ENCODE results near the gene MAST4. TPM values are rescaled to one million over a fixed set of nuclear protein-coding genes. Genes with fewer than 3 reads are reported as not detected.

The MAST4 gene
- total RNA-seq, 4 donors from 2014 or later = 8.2 to 203 (median 35.5) TPM

DNA sequence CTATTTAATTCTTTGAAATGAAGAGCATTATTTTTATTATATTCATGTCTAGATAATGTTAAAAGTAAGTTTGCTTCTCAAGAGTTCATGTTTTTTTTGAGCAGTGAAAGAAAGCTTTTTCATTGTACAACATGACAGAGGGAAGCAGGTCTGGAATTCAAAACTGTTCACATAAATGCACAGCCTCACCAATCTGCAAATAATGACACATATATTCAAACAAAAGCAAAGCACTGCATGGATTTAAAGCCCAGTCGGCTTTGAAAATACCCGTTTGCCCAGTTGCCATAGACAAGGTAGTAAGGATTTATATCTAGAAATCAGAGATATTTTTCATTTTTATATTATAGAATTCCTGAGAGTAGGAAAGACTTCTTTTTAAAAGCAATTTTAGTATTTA, 398.6 kb downstream of the MAST4 start:
- no peaks in the 10 kb centered on the region for H3K36me3 ChIP-seq

DNA sequence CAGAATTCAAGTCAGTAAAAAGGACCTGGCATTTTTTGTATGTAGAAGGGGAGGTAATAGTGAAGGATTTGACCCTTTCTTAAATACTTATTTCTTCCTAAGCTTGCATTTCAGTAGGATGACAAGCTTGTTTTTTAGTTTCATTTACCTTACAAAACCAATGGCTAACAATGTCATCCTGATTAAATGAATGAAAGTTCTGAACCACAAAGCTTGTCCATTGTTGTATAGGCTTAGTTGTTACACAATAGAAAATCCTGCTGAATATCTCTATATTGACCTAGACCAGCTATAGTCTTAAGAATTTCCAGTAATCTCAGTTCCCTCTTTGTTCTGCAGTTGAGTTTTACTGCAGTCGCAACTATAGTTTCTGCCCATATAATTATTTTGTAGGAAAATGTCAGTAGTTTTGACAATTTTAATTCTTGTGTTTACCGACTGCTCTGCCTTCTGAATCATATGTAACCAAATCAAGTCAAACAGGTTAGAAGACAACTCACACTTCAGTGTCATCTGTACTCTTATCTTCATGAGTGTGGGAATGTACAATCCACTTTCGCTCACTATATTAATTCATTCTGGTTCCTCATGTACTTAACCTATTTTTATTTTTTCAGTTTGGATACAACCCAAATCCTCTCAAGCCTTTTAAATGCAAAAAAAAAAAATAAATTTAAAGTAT, 404.7 kb downstream of the MAST4 start:
- H3K4me3 ChIP-seq = no peak overlapping the region
- H3K36me3 ChIP-seq = no peaks in the 10 kb centered on the region
- TF ChIP-seq, protein P1, sequence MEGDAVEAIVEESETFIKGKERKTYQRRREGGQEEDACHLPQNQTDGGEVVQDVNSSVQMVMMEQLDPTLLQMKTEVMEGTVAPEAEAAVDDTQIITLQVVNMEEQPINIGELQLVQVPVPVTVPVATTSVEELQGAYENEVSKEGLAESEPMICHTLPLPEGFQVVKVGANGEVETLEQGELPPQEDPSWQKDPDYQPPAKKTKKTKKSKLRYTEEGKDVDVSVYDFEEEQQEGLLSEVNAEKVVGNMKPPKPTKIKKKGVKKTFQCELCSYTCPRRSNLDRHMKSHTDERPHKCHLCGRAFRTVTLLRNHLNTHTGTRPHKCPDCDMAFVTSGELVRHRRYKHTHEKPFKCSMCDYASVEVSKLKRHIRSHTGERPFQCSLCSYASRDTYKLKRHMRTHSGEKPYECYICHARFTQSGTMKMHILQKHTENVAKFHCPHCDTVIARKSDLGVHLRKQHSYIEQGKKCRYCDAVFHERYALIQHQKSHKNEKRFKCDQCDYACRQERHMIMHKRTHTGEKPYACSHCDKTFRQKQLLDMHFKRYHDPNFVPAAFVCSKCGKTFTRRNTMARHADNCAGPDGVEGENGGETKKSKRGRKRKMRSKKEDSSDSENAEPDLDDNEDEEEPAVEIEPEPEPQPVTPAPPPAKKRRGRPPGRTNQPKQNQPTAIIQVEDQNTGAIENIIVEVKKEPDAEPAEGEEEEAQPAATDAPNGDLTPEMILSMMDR (IDR thresholded peaks at IDR 0.05) = no peak
- no peak for TF ChIP-seq POLR2A (IDR thresholded peaks at IDR 0.05)
- intact Hi-C loops (cut with DNase I; ENCODE audit: low total_unique reads) = loop anchor here (10.0 kb wide), 1 partner anchor 94 kb away; no protein-coding TSS in a partner anchor
- no peaks in the 10 kb centered on the region for H3K27me3 ChIP-seq
- no peaks in the 10 kb centered on the region for H3K9me3 ChIP-seq
- no peaks in the 10 kb centered on the region for H3K4me1 ChIP-seq
- no peak overlapping the region for H3K27ac ChIP-seq
- no peak for DNase-seq

More for the DNA sequence above, 398.6 kb downstream of the MAST4 start:
- TF ChIP-seq, protein P1 (IDR thresholded peaks at IDR 0.05) = no peak
- TF ChIP-seq POLR2A (IDR thresholded peaks at IDR 0.05) = no peak
- Histone ChIP-seq H3K4me3 (no peak overlapping the region), H3K4me1 (no peaks in the 10 kb centered on the region), H3K9me3 (no peaks in the 10 kb centered on the region), H3K27ac (no peak overlapping the region), H3K27me3 (no peaks in the 10 kb centered on the region)
- DNase-seq = no peak
- intact Hi-C loops (cut with DNase I; ENCODE audit: low total_unique reads) = no loop called here

DNA sequence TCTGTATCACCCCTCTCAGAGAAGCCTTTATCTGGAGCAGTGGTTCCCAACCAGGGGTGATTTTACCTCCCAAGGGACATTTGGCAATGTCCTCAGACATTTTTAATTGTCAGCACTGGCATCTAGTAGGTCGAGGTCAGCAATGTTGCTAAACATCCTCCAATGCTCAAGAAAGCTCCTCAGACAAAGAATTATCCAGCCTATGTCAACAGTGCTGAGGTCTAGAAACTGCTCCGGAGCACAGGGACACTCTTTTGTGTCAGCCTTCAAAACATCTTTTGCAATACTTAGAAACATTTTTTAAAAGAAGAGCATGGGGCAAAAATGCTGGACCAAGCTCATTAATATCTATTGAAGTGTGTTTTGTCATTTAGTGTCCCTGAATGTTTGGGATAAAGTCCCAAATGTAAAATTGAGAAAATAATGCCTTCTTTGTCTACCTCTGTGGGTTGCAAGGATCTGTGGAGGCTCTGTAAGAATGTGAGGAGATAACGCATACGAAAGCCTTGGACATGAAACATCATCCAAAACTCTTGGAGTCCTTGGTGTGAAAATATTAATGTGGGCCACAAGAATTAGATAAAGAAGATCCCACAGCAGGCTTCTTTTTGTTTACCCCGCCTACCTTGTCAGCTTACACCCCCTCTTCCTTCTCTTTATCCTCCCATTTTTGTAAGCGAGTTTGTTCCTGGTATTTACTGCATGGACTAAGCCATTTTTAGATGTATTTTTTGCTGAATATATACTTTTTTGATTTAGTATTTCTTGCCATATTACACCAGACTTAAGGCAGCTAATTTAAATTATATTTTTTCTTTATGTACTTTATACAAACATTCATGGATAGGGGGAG, 406.9 kb downstream of the MAST4 start:
- Histone ChIP-seq H3K27me3 (no peaks in the 10 kb centered on the region), H3K4me3 (peak overlapping the region; percentile 56 to 58), H3K4me1 (no peaks in the 10 kb centered on the region), H3K27ac (peak overlapping the region; percentile 93 to 94), H3K9me3 (no peaks in the 10 kb centered on the region), H3K36me3 (no peaks in the 10 kb centered on the region)
- no peak for TF ChIP-seq POLR2A (IDR thresholded peaks at IDR 0.05)
- TF ChIP-seq, protein P1 (IDR thresholded peaks at IDR 0.05) = no peak
- intact Hi-C loops (cut with DNase I; ENCODE audit: low total_unique reads) = loop anchor here (10.0 kb wide), 1 partner anchor 92 kb away; no protein-coding TSS in a partner anchor
- DNase-seq = no peak

DNA sequence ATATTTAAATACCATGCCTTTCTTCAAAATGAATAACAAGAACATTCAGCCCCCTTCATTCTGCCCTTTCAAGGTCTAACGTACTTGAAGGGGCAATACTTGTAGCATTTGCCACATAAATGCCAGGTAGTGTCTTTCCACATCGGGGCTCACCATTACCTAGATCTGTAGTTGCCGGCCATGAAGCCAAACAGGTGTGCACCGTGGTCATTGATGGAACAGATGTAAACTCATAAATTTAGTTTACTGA, 407.4 kb downstream of the MAST4 start:
- no peak for DNase-seq
- H3K27ac ChIP-seq = peak overlapping the region; percentile 93 to 94
- no peaks in the 10 kb centered on the region for H3K4me1 ChIP-seq
- TF ChIP-seq, protein P1 (IDR thresholded peaks at IDR 0.05) = no peak
- TF ChIP-seq POLR2A (IDR thresholded peaks at IDR 0.05) = no peak
- no peaks in the 10 kb centered on the region for H3K9me3 ChIP-seq
- peak overlapping the region; percentile 56 to 58 for H3K4me3 ChIP-seq
- intact Hi-C loops (cut with DNase I; ENCODE audit: low total_unique reads) = loop anchor here (10.0 kb wide), 1 partner anchor 91 kb away; no protein-coding TSS in a partner anchor
- no peaks in the 10 kb centered on the region for H3K36me3 ChIP-seq
- H3K27me3 ChIP-seq = no peaks in the 10 kb centered on the region

All from uterus (tissue), 4 donors.